ENCODE measurements around the gene ITGA1.
"Not testable (repeated sequence)": the region's sequence is repeated elsewhere in the genome, so short reads cannot be mapped to it uniquely, and the experiment has no call there.

The ITGA1 gene

GRCh38 chr5:52802974-52803336 is 15.2 kb downstream of the ITGA1 start:
- DNase-seq: no peak

- no peak for DNase-seq
Observed at GRCh38 chr5:52804387-52804791, 16.7 kb downstream of the ITGA1 start.

DNA sequence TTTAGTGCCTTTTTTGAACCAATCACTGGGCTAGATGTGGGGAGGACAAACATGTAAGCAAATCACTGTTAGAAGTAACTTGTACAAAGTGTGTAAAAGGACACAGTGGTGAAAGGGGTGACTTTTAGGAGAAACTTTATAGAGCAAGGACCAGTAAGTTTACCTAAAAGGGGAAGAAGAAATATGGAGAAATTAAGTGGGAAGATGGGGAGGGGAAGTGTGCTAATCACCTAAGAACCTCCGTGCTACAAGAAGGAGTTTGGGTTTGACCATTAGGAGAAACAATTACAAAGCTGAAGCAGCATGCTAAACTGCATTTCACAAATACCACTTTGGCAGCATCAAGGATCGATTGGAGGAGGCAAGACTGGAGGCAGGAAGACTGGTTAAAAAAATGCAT is 17.3 kb downstream of the ITGA1 start:
- no peak for DNase-seq

- DNase-seq: no peak
Observed at GRCh38 chr5:52805615-52806014, 17.9 kb downstream of the ITGA1 start.

GRCh38 chr5:52807037-52807436 is 19.3 kb downstream of the ITGA1 start:
- DNase-seq: no peak

DNA sequence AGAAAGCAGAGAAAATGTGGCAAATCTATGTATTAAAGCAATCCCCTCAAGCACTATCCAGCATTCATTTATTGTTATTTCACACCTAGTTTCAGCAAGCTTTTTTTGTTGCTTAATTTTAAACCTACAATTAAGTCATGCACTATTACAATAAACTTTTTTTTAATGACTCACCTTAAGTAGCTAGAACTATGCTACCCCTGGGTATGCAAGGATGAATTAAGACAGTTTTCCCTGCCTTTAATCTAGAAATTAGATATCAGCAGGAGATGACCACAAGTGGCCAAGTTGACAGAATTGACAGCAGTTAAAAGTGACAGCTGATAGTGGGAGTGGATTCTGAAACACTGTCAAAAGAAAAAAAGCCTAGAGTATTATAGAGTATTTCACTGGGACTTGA is 20.0 kb downstream of the ITGA1 start:
- DNase-seq: no peak

GRCh38 chr5:52808316-52808901 is 20.7 kb downstream of the ITGA1 start:
- DNase-seq: no peak

DNA sequence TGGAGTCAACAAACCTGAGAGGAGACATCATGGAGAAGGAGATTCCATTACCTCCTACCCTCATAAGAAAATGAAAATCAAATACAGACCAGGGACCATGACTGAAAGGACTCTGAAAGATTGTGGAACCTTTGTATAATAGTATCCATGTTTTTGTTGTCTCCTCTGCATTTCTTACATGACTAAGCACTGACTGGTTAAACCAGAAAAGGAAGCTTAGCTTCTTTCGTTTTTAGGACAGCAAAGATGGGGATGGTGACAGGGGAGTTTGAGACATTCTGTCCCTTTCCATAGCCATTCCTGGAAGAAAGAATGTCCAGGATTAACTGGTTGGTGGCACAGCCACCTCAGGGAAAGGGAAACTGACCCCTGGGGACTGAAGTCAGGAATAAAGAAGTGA is 22.2 kb downstream of the ITGA1 start:
- DNase-seq: no peak

GRCh38 chr5:52810426-52810825 is 22.7 kb downstream of the ITGA1 start:
- no peak for DNase-seq

- no peak for DNase-seq
Observed at GRCh38 chr5:52811067-52811749, 23.5 kb downstream of the ITGA1 start.

DNA sequence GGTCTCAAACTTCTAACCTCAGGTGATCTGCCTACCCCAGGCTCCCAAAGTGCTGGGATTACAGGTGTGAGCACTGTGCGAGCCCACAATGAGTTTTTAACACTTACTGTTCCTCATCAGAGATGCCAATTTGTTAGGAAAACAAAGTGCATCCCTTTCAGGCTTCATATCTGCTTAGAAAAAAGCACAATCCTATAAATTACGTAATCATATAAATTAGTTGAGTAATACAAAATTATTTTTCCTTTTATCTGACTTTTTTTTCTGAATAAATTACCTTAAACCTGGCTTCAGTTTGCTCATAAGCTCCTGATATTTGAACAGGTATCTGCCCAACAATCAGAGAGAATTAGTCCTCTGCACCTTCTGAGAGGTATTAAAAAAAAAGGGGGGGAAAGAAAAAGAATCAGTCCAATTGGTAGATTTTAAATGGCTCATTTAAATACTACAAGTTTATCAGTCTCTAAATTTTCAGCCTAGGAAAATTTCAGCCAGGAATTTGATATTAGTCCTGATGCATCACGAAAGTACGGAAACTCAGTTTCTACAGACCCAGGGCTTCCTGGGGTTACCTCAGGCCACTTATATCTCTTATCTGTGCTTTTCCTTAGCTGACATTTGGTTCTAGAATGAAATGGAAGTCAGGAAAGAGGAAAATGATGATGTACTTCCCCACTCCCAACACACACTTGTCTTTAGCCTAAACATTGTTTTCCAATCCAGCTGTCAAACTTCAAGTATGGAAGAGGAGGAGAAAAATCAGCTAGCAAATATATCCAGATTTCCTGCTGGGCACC is 26.8 kb downstream of the ITGA1 start:
- DNase-seq: no peak

- DNase-seq: no peak
Observed at GRCh38 chr5:52817818-52818217, 30.1 kb downstream of the ITGA1 start.

DNA sequence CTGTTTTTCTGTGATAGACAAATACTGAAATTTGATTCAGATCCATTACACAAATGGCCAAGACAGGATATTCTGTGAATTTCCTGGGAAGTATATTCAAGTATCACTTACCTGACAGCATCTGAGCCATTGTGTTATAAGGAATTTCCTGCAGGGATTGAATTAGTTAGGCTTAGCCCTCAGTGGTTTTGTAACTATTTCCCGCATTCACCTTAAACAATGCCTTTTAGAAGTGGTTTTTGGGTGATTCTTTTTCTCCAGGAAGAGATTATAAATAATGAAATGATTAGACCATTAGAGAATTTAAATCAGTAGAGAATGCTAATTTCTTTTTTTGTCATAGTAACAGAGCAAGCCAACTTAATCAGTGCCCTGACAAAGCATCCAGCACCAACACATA is 30.6 kb downstream of the ITGA1 start:
- DNase-seq: no peak

DNA sequence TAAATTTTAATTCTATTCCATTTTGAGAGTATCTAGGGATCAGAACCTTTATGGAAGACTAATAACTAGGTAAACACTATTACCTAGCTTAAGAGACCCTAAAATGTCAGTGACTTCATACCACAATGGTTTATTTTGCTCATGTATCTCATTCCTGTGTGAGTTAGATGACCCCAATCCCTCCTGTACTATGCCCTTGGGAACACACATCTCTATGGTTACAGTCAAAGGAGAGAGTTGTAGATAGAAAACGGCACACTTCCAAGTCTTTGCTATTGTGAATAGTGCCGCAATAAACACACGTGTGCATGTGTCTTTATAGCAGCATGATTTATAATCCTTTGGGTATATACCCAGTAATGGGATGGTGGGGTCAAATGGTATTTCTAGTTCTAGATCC is 31.1 kb downstream of the ITGA1 start:
- not testable (repeated sequence) for DNase-seq

GRCh38 chr5:52821901-52822300 is 34.2 kb downstream of the ITGA1 start:
- DNase-seq: no peak

DNA sequence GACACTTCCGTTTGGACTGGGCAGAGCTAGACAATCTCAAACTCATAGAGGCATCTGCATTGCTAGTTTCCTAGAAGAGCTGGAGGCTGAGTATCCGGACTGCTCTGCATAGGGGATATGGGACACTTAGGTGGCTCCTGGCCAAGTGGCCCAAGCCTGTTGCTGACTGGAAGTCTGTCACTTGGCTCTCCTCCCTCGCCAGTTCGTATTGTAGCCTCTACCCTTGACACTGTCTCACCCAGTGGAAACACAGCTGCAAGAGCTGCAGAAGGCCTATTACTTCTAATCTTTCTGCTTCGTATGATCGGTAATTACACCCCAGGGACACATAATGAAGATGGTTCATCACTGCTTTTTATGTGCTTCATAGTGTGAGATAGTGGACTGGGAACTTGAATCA is 34.7 kb downstream of the ITGA1 start:
- no peak for DNase-seq

GRCh38 chr5:52824827-52825226 is 37.1 kb downstream of the ITGA1 start:
- DNase-seq: no peak

GRCh38 chr5:52825826-52826225 is 38.1 kb downstream of the ITGA1 start:
- DNase-seq: no peak

GRCh38 chr5:52827815-52828214 is 40.1 kb downstream of the ITGA1 start:
- DNase-seq: no peak

- DNase-seq: no peak
Observed at GRCh38 chr5:52829664-52830063, 41.9 kb downstream of the ITGA1 start.

- no peak for DNase-seq
Observed at GRCh38 chr5:52830650-52831049, 42.9 kb downstream of the ITGA1 start.

- no peak for DNase-seq
Observed at GRCh38 chr5:52831786-52832511, 44.2 kb downstream of the ITGA1 start.

- no peak for DNase-seq
Observed at GRCh38 chr5:52834320-52834719, 46.6 kb downstream of the ITGA1 start.

DNA sequence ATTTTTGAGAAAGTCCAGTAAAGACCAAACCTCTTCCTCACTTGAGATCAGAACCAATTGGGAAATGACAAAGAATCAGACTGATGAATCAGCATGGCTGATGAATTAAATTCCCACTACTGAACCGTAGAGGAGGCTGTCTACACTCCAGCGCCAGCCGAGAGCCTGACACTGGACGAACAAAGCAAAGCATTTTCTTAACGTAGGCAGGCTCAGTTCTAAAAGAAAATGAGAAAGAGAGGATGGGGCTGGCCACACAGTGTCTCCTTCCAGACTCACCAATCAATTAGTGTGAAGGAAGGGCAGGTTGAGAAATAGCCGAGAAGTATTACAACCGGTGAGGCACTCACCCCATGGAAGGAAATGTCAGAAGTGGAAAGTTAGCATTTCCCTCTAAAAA is 49.4 kb downstream of the ITGA1 start:
- no peak for DNase-seq

Data from COR-L47 (cell line).